OCI-LY7 (cell line): ENCODE data around the gene TRIM7.

ENCODE experiments used
- EZH2phosphoT487 ChIP-seq: fragments of 200-600 bp; sonication (generic); IDR thresholded peaks from 2 replicates; pipeline ENCODE4 v1.6.1; 2018; ENCODE audit warnings: low read depth, borderline replicate concordance, mild to moderate bottlenecking, mixed run types, antibody characterized with exemption, low read length, moderate library complexity, mixed read lengths
- TF ChIP-seq, protein P1 (sequence below): fragments of 200-600 bp; sonication (generic); conservative IDR thresholded peaks from 2 replicates; pipeline ENCODE4 v1.5.1; 2014; ENCODE audit warnings: mild to moderate bottlenecking, antibody characterized with exemption, low read length, moderate library complexity, mixed read lengths

DNA sequence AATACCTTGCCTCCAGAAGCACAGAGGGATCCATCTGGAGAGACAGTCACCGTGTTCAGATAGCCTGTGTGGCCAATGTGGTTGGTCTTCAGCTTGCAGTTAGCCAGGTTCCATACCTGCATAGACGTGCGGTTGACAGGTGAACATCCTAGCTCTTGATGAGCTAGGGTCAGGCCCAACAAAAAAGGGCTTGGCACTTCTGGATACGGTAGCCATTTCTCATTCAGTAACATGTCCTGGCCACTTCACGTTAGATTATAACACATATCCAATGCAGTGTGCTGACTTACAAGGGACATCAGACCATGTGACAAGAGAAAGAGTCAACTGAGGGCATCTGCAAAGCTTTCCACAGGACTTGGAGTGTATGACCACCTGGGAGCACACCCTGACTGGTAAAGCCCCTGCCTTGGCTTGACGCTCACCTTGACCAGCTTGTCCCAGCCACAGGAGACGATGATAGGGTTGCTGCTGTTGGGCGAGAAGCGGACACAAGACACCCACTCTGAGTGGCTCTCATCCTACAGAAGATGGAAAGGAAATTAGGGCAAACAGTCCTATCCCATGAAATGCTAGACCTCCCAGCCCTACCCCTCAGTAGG, 34.2 kb upstream of the TRIM7 start:
- TF ChIP-seq, protein P1, sequence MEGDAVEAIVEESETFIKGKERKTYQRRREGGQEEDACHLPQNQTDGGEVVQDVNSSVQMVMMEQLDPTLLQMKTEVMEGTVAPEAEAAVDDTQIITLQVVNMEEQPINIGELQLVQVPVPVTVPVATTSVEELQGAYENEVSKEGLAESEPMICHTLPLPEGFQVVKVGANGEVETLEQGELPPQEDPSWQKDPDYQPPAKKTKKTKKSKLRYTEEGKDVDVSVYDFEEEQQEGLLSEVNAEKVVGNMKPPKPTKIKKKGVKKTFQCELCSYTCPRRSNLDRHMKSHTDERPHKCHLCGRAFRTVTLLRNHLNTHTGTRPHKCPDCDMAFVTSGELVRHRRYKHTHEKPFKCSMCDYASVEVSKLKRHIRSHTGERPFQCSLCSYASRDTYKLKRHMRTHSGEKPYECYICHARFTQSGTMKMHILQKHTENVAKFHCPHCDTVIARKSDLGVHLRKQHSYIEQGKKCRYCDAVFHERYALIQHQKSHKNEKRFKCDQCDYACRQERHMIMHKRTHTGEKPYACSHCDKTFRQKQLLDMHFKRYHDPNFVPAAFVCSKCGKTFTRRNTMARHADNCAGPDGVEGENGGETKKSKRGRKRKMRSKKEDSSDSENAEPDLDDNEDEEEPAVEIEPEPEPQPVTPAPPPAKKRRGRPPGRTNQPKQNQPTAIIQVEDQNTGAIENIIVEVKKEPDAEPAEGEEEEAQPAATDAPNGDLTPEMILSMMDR = no peak
- TF ChIP-seq EZH2phosphoT487 = no peak
